CD14-positive monocyte (primary cell): ENCODE results near the gene KCTD16. TPM values are rescaled to one million over a fixed set of nuclear protein-coding genes. Genes with fewer than 3 reads are reported as not detected.

Source experiments
- DNase-seq, 3 donors: peaks; one replicate each; pipeline ENCODE4 v3.0.0-alpha.2; 2011 to 2022
- H2AFZ ChIP-seq: 2 replicates; pipeline ENCODE4 v1.6.0; 2012; ENCODE audit warnings: mild to moderate bottlenecking, low read depth, low read length, inconsistent platforms; ENCODE audit not compliant: insufficient read depth, poor library complexity, severe bottlenecking
- H3K27ac ChIP-seq, 2 donors: 1 replicate in 1 of 2; 2 replicates in 1 of 2; pipeline ENCODE4 v1.5.1; 2012 to 2013; ENCODE audit warnings: low read length in 2 of 2, control low read depth in 1 of 2, inconsistent platforms in 1 of 2, low read depth in 1 of 2, mild to moderate bottlenecking in 1 of 2
- H3K27me3 ChIP-seq, 2 donors: one replicate each; pipeline versions ENCODE4 v1.6.0 to v1.6.1; 2011 to 2013; ENCODE audit warnings: low read length in 2 of 2; ENCODE audit not compliant: control insufficient read depth in 2 of 2, insufficient read depth in 2 of 2
- H3K36me3 ChIP-seq, 2 donors: replicated peaks in 1 of 2; 1 replicate in 1 of 2; 2 replicates in 1 of 2; pipeline versions ENCODE4 v1.5.1 to v1.6.1; 2012 to 2013; ENCODE audit warnings: low read length in 2 of 2, control low read depth in 1 of 2, inconsistent platforms in 1 of 2, mild to moderate bottlenecking in 1 of 2; ENCODE audit not compliant: insufficient read depth in 2 of 2, control insufficient read depth in 1 of 2
- H3K4me1 ChIP-seq, 2 donors: 1 replicate in 1 of 2; 2 replicates in 1 of 2; pipeline versions ENCODE4 v1.5.1 to v1.6.1; 2012 to 2013; ENCODE audit warnings: low read length in 2 of 2, control low read depth in 1 of 2, inconsistent platforms in 1 of 2, mild to moderate bottlenecking in 1 of 2, moderate library complexity in 1 of 2; ENCODE audit not compliant: insufficient read depth in 2 of 2, control insufficient read depth in 1 of 2
- H3K4me2 ChIP-seq: replicated peaks from 2 replicates; pipeline ENCODE3; 2012; ENCODE audit warnings: low read length, moderate library complexity, mild to moderate bottlenecking; ENCODE audit not compliant: poor library complexity, severe bottlenecking; ENCODE audit errors: extremely low read depth
- H3K4me3 ChIP-seq, 3 experiments: fragments of 200-600 bp in 1 of 3; sonication (generic) in 1 of 3; replicated peaks in 1 of 3; 1 replicate in 2 of 3; 2 replicates in 1 of 3; pipeline ENCODE4 v1.5.1; 2011 to 2013; ENCODE audit warnings: low read length in 3 of 3, mild to moderate bottlenecking in 3 of 3, control low read depth in 2 of 3, low read depth in 2 of 3, inconsistent platforms in 1 of 3, moderate library complexity in 1 of 3
- H3K79me2 ChIP-seq: 2 replicates; pipeline ENCODE4 v1.6.0; 2012; ENCODE audit warnings: mild to moderate bottlenecking, control low read depth, inconsistent platforms, low read length, moderate library complexity; ENCODE audit not compliant: insufficient read depth
- H3K9ac ChIP-seq: 2 replicates; pipeline ENCODE4 v1.6.0; 2017; ENCODE audit warnings: low read length, mild to moderate bottlenecking; ENCODE audit not compliant: insufficient read depth, poor library complexity, severe bottlenecking
- H3K9me3 ChIP-seq, 2 donors: replicated peaks in 1 of 2; 1 replicate in 1 of 2; 2 replicates in 1 of 2; pipeline versions ENCODE4 v1.5.1 to v1.6.1; 2012 to 2013; ENCODE audit warnings: low read length in 2 of 2, control low read depth in 1 of 2; ENCODE audit not compliant: control insufficient read depth in 1 of 2, insufficient read depth in 1 of 2
- H4K20me1 ChIP-seq: 2 replicates; pipeline ENCODE4 v1.6.0; 2012; ENCODE audit warnings: mild to moderate bottlenecking, low read length, control low read depth, moderate library complexity; ENCODE audit not compliant: insufficient read depth
- H3K27ac Mint-ChIP-seq, 7 donors: one replicate each; pipeline ENCODE4 v1.8.0; 2020; ENCODE audit warnings: mild to moderate bottlenecking in 7 of 7, mixed read lengths in 7 of 7, moderate library complexity in 6 of 7, inconsistent platforms in 2 of 7
- H3K27me3 Mint-ChIP-seq, 3 donors: one replicate each; pipeline ENCODE4 v1.8.0; 2021 to 2022; ENCODE audit warnings: low read depth in 3 of 3, mild to moderate bottlenecking in 3 of 3, mixed read lengths in 3 of 3, moderate library complexity in 3 of 3, inconsistent platforms in 1 of 3
- H3K36me3 Mint-ChIP-seq, 2 donors: one replicate each; pipeline ENCODE4 v1.8.0; 2020; ENCODE audit warnings: mixed read lengths in 2 of 2, inconsistent platforms in 1 of 2, mild to moderate bottlenecking in 1 of 2
- H3K4me1 Mint-ChIP-seq: one replicate; pipeline ENCODE4 v1.8.0; 2020; ENCODE audit warnings: mild to moderate bottlenecking, mixed read lengths
- H3K4me3 Mint-ChIP-seq, 2 donors: one replicate each; pipeline ENCODE4 v1.8.0; 2020; ENCODE audit warnings: mild to moderate bottlenecking in 2 of 2, mixed read lengths in 2 of 2, moderate library complexity in 1 of 2
- H3K9me3 Mint-ChIP-seq, 7 donors: one replicate each; pipeline ENCODE4 v1.8.0; 2020 to 2022; ENCODE audit warnings: mixed read lengths in 7 of 7, mild to moderate bottlenecking in 6 of 7, moderate library complexity in 6 of 7, inconsistent platforms in 2 of 7
- WGBS: methylation state at CpG from one replicate; pipeline ENCODE4 v1.1.5; 2013; ENCODE audit warnings: missing lambda C conversion rate; ENCODE audit not compliant: insufficient coverage; 5-methylcytosine and 5-hydroxymethylcytosine counted together
- intact Hi-C, 2 donors: fragments of 100-400 bp; cut with micrococcal nuclease; formaldehyde crosslinking; loops; one replicate each; pipeline versions ENCODE4 v1.15.0 to v1.15.1; 2023
- polyA plus RNA-seq, 3 donors: library from polyadenylated mRNA; depleted of rRNA in 1 of 3; unstranded in 2 of 3; stranded (reverse) in 1 of 3; fragments of 300-500 nt in 2 of 3; fragments of >200 nt in 1 of 3; fragmentation: Illumina TruSeq in 2 of 3; gene quantifications; 1 replicate in 2 of 3; 2 replicates in 1 of 3; pipeline ENCODE4 v1.2.3, GENCODE V29; 2012 to 2021
- small RNA-seq: library from RNA; depleted of rRNA; stranded (forward); fragments of <200 nt; gene quantifications from one replicate; pipeline ENCODE3, GENCODE V24; 2012; ENCODE audit warnings: low read depth; ENCODE audit not compliant: insufficient read length
- TF ChIP-seq, protein P1 (sequence below): fragments of 200-600 bp; IDR thresholded peaks from one replicate; pipeline ENCODE4 v1.8.0; 2022; ENCODE audit warnings: antibody characterized with exemption, mild to moderate bottlenecking

The KCTD16 gene
- polyA plus RNA-seq, 3 donors: not detected

DNA sequence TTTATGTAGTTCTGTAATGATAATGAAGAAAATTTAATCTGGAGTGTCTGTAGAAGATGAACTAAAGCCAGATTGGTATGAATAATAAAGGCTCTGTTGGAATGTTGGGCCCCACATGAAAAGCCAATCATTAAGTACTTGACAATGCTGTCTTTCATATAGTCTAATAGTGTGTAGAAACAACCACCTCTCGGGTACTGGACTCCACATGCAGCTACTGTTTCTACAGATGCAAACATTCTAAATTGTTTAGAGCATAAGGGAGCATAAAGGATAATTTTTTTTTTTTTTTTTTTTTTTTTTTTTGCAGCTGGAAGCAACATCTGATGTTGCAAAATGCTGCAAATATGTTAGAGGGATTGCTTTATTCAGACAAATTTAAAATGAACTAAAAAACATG, 354.3 kb downstream of the KCTD16 start:
- Histone ChIP-seq H3K9ac (no peak overlapping the region), H3K4me3 (no peak overlapping the region), H3K27ac (no peak overlapping the region), H4K20me1 (no peaks in the 10 kb centered on the region), H3K79me2 (no peaks in the 10 kb centered on the region), H3K4me1 (no peaks in the 10 kb centered on the region), H2AFZ (no peak overlapping the region), H3K36me3 (no peaks in the 10 kb centered on the region), H3K27me3 (no peaks in the 10 kb centered on the region), H3K4me2 (no peak overlapping the region), H3K9me3 (no peaks in the 10 kb centered on the region)
- TF ChIP-seq, protein P1, sequence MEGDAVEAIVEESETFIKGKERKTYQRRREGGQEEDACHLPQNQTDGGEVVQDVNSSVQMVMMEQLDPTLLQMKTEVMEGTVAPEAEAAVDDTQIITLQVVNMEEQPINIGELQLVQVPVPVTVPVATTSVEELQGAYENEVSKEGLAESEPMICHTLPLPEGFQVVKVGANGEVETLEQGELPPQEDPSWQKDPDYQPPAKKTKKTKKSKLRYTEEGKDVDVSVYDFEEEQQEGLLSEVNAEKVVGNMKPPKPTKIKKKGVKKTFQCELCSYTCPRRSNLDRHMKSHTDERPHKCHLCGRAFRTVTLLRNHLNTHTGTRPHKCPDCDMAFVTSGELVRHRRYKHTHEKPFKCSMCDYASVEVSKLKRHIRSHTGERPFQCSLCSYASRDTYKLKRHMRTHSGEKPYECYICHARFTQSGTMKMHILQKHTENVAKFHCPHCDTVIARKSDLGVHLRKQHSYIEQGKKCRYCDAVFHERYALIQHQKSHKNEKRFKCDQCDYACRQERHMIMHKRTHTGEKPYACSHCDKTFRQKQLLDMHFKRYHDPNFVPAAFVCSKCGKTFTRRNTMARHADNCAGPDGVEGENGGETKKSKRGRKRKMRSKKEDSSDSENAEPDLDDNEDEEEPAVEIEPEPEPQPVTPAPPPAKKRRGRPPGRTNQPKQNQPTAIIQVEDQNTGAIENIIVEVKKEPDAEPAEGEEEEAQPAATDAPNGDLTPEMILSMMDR: no peak
- H3K36me3 Mint-ChIP-seq: no peaks in the 10 kb centered on the region
- H3K9me3 Mint-ChIP-seq: peaks cover 0 to 4% (median 1%) of the 10 kb centered on the region in 7 donors
- no peak for DNase-seq
- no peak overlapping the region for H3K27ac Mint-ChIP-seq
- H3K4me1 Mint-ChIP-seq: no peaks in the 10 kb centered on the region
- WGBS: no CpG with 5 or more reads among the region's 1 CpG
- no peak overlapping the region for H3K4me3 Mint-ChIP-seq
- H3K27me3 Mint-ChIP-seq: no peaks in the 10 kb centered on the region
- intact Hi-C loops: no loop called here

DNA sequence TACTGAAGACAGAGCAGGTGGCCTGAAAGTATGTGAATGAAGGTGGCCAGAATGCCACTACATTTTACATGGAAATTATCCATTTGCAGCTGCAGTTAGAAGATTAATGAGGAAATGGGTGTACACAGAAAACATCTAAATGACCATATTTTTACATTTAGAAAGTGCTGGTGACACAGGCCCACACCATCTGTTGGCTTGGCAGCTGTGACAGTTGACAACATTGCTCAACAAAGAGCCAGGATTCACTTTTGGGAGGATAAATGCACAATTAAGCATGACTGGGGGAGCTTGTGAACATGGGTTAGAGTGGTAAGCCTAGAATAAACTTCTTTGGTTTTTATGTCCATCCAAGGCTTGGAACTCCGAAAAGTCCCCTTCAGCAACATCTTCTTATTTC, 360.5 kb downstream of the KCTD16 start:
- Mint-ChIP-seq H3K27me3 (no peaks in the 10 kb centered on the region), H3K27ac (no peak overlapping the region), H3K36me3 (no peaks in the 10 kb centered on the region), H3K4me1 (no peaks in the 10 kb centered on the region), H3K9me3 (peaks cover 3 to 11% (median 4%) of the 10 kb centered on the region in 7 donors), H3K4me3 (no peak overlapping the region)
- Histone ChIP-seq H4K20me1 (no peaks in the 10 kb centered on the region), H3K9me3 (peaks cover 6 to 8% of the 10 kb centered on the region in 2 donors), H3K4me3 (no peak overlapping the region), H3K27me3 (no peaks in the 10 kb centered on the region), H3K9ac (no peak overlapping the region), H3K4me2 (no peak overlapping the region), H3K4me1 (no peaks in the 10 kb centered on the region), H3K79me2 (no peaks in the 10 kb centered on the region), H2AFZ (no peak overlapping the region), H3K27ac (no peak overlapping the region), H3K36me3 (no peaks in the 10 kb centered on the region)
- TF ChIP-seq, protein P1: no peak
- 93% methylated on average over 1 of the region's 1 CpG for WGBS
- intact Hi-C loops: no loop called here
- DNase-seq: no peak

Small RNA genes lying within 50 kb of the gene (small RNA-seq; reads per million reads assigned to genes)
- gene CKS1BP5: not detected
- gene RN7SL87P: not detected

Other genes with a start within 250 kb of the KCTD16 start
- 10 to 100 TPM; 12.1 to 41.4 (median 32.4) TPM for gene YIPF5, start 214 bp upstream of the KCTD16 start, polyA plus RNA-seq